ENCODE results near the gene SLC44A5. TPM values are rescaled to one million over a fixed set of nuclear protein-coding genes. Genes with fewer than 3 reads are reported as not detected.

The SLC44A5 gene
- total RNA-seq, 1 experiment from 2014 or later: 2.4 TPM

GRCh38 chr1:75519651-75520427 lies 91.1 kb downstream of the SLC44A5 start:
- Histone ChIP-seq H3K4me2 (ENCODE audit: insufficient read depth, insufficient read length, low read length) (no peak overlapping the region), H3K23me2 (ENCODE audit: insufficient read length, low read depth, low read length, poor library complexity, severe bottlenecking) (no peaks in the 10 kb centered on the region), H2BK15ac (ENCODE audit: low read depth, low read length) (no peak overlapping the region), H3K9ac (ENCODE audit: extremely low read depth, insufficient read length, low read length) (no peak overlapping the region), H3K9me3 (ENCODE audit: control insufficient read depth, low read depth, low read length) (no peaks in the 10 kb centered on the region), H2BK12ac (ENCODE audit: insufficient read length, low read depth, low read length) (no peak overlapping the region), H3K14ac (ENCODE audit: insufficient read depth, low read length) (no peak overlapping the region), H3K56ac (ENCODE audit: insufficient read length, low read depth, low read length) (no peak overlapping the region), H3K27ac (ENCODE audit: insufficient read length, low read depth, low read length) (no peak overlapping the region), H3K23ac (ENCODE audit: insufficient read length, low read depth, low read length) (no peak overlapping the region), H3K79me2 (ENCODE audit: insufficient read depth, low read length) (no peaks in the 10 kb centered on the region), H2AFZ (ENCODE audit: low read length) (no peak overlapping the region), H4K8ac (replicated peaks; ENCODE audit: insufficient read length, low read depth, low read length) (no peak overlapping the region), H2BK5ac (ENCODE audit: insufficient read length, low read length) (no peak overlapping the region), H3T11ph (ENCODE audit: low read length) (no peak overlapping the region), H4K20me1 (ENCODE audit: control insufficient read depth, insufficient read depth, insufficient read length) (no peaks in the 10 kb centered on the region), H4K5ac (ENCODE audit: insufficient read length, low read depth, low read length) (no peak overlapping the region), H3K79me1 (ENCODE audit: insufficient read depth, low read depth, low read length, poor library complexity, severe bottlenecking) (no peaks in the 10 kb centered on the region), H3K4me1 (ENCODE audit: insufficient read depth, low read length) (no peaks in the 10 kb centered on the region; the same call in 1 of the 2 replicates), H3K27me3 (ENCODE audit: insufficient read depth, low read length) (no peaks in the 10 kb centered on the region), H3K4ac (ENCODE audit: low read depth, low read length) (no peak overlapping the region), H2AK5ac (ENCODE audit: insufficient read length, low read length) (no peak overlapping the region), H3K18ac (ENCODE audit: insufficient read length, low read depth, low read length) (no peak overlapping the region), H2BK20ac (ENCODE audit: low read depth, low read length, poor library complexity, severe bottlenecking) (no peak overlapping the region), H2BK120ac (ENCODE audit: low read depth, low read length, poor library complexity, severe bottlenecking) (no peak overlapping the region), H4K91ac (ENCODE audit: insufficient read length, low read depth, low read length) (no peak overlapping the region)
- Mint-ChIP-seq H3K36me3 (ENCODE audit: insufficient read depth in 1 of 3, low read depth in 3 of 3) (no peaks in the 10 kb centered on the region), H3K9me3 (no peaks in the 10 kb centered on the region), H3K27me3 (ENCODE audit: low read depth) (no peaks in the 10 kb centered on the region), H3K4me3 (no peak overlapping the region), H3K27ac (no peak overlapping the region), H3K4me1 (peaks cover 12 to 16% of the 10 kb centered on the region in 2 experiments)
- DNase-seq: no peak
- TF ChIP-seq, protein P1, sequence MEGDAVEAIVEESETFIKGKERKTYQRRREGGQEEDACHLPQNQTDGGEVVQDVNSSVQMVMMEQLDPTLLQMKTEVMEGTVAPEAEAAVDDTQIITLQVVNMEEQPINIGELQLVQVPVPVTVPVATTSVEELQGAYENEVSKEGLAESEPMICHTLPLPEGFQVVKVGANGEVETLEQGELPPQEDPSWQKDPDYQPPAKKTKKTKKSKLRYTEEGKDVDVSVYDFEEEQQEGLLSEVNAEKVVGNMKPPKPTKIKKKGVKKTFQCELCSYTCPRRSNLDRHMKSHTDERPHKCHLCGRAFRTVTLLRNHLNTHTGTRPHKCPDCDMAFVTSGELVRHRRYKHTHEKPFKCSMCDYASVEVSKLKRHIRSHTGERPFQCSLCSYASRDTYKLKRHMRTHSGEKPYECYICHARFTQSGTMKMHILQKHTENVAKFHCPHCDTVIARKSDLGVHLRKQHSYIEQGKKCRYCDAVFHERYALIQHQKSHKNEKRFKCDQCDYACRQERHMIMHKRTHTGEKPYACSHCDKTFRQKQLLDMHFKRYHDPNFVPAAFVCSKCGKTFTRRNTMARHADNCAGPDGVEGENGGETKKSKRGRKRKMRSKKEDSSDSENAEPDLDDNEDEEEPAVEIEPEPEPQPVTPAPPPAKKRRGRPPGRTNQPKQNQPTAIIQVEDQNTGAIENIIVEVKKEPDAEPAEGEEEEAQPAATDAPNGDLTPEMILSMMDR (conservative IDR thresholded peaks at IDR 0.05): no peak
- no CpG with 5 or more reads among the region's 1 CpG for WGBS (ENCODE audit: extremely low coverage, insufficient read length, low lambda C conversion rate)
